Spleen (tissue), 11 donors: ENCODE measurements around the gene NUDT3. TPM values are rescaled to one million over a fixed set of nuclear protein-coding genes. Genes with fewer than 3 reads are reported as not detected.
"Not testable (repeated sequence)": the region's sequence is repeated elsewhere in the genome, so short reads cannot be mapped to it uniquely, and the experiment has no call there.

Experiments
- DNase-seq: peaks from one replicate; pipeline ENCODE4 v3.0.0-alpha.2; 2020
- H3K27ac ChIP-seq, 8 donors: fragments of 200-600 bp; sonication (generic) in 7 of 8; 1 replicate in 4 of 8; 2 replicates in 4 of 8; pipeline versions ENCODE4 v1.5.0 to v1.8.0; 2016 to 2021; ENCODE audit warnings: inconsistent platforms in 4 of 8, mild to moderate bottlenecking in 4 of 8, moderate library complexity in 1 of 8
- H3K27me3 ChIP-seq, 7 donors: fragments of 200-600 bp; sonication (generic) in 6 of 7; replicated peaks in 1 of 7; 1 replicate in 4 of 7; 2 replicates in 3 of 7; pipeline versions ENCODE4 v1.5.0 to v1.8.0; 2016 to 2021; ENCODE audit warnings: inconsistent platforms in 3 of 7, mild to moderate bottlenecking in 1 of 7
- H3K36me3 ChIP-seq, 6 donors: fragments of 200-600 bp; sonication (generic) in 5 of 6; 1 replicate in 4 of 6; 2 replicates in 2 of 6; pipeline versions ENCODE4 v1.5.0 to v1.8.0; 2016 to 2021; ENCODE audit warnings: inconsistent platforms in 2 of 6
- H3K4me1 ChIP-seq, 6 donors: fragments of 200-600 bp; sonication (generic) in 5 of 6; 1 replicate in 3 of 6; 2 replicates in 3 of 6; pipeline versions ENCODE4 v1.5.0 to v1.8.0; 2016 to 2021; ENCODE audit warnings: inconsistent platforms in 3 of 6
- H3K4me3 ChIP-seq, 8 donors: fragments of 200-600 bp; sonication (generic) in 7 of 8; 1 replicate in 4 of 8; 2 replicates in 4 of 8; pipeline versions ENCODE4 v1.5.0 to v1.8.0; 2016 to 2021; ENCODE audit warnings: inconsistent platforms in 4 of 8, mild to moderate bottlenecking in 4 of 8, moderate library complexity in 2 of 8
- H3K9me3 ChIP-seq, 8 donors: fragments of 200-600 bp; sonication (generic) in 7 of 8; 1 replicate in 4 of 8; 2 replicates in 4 of 8; pipeline versions ENCODE4 v1.5.0 to v1.8.0; 2016 to 2021; ENCODE audit warnings: inconsistent platforms in 4 of 8
- CTCF ChIP-seq, 11 experiments: fragments of 200-600 bp in 7 of 11; fragments of 450-650 bp in 4 of 11; sonication (generic) in 4 of 11; IDR thresholded peaks in 8 of 11; conservative IDR thresholded peaks in 3 of 11; 1 replicate in 7 of 11; 2 replicates in 4 of 11; pipeline versions ENCODE4 v1.4.0 to v1.8.0; 2016 to 2021; ENCODE audit warnings: antibody characterized with exemption in 11 of 11, inconsistent platforms in 4 of 11, mild to moderate bottlenecking in 1 of 11
- POLR2A ChIP-seq, 3 donors: fragments of 450-650 bp; IDR thresholded peaks; one replicate each; pipeline ENCODE4 v1.5.1; 2017; ENCODE audit warnings: antibody characterized with exemption in 3 of 3, mild to moderate bottlenecking in 1 of 3
- POLR2AphosphoS5 ChIP-seq, 3 donors: sonication (generic); formaldehyde crosslinking; IDR thresholded peaks; one replicate each; pipeline ENCODE4 v1.5.1; 2017; ENCODE audit warnings: antibody characterized with exemption in 3 of 3
- WGBS, 5 donors: extraction: QIAGEN DNeasy Blood & Tissue Kit in 3 of 5; methylation state at CpG; one replicate each; pipeline versions ENCODE4 v1.1.5 to v1.1.7; 2013 to 2018; 5-methylcytosine and 5-hydroxymethylcytosine counted together
- intact Hi-C: fragments of 100-400 bp; cut with DNase I; formaldehyde crosslinking; loops from one replicate; pipeline ENCODE4 v1.15.0; 2023; ENCODE audit warnings: low total_unique reads
- polyA plus RNA-seq, 3 donors: library from polyadenylated mRNA; stranded (reverse); fragments of 200-250 nt; gene quantifications; one replicate each; pipeline ENCODE4 v1.2.1, GENCODE V29; 2013
- total RNA-seq, 7 donors: library from RNA; depleted of rRNA in 3 of 7; stranded (reverse); fragments of >200 nt in 3 of 7; fragmentation: NEBNext Ultra II Directional in 4 of 7; extraction: Animal tissue kit (Norgen Biotek cat#: 25700) in 4 of 7; gene quantifications; one replicate each; pipeline versions ENCODE4 v1.1.0 to v1.2.1, GENCODE V29; 2016 to 2021
- donor health status: healthy with polysubstance abuse.
- donor health status: DM: no; HTN: no; CAD: no; lungs with moderate emphysema.
- donor health status: DM: no; HTN: no; CAD: no.
- donor health status: Bipolar disorder and iron deficiency.
- donor health status: healthy.
- donor health status: DM: no; HTN: no; CAD: no.
- donor health status: DM: yes; HTN: yes; CAD: no.

NUDT3 gene
- total and polyA plus RNA-seq, 10 donors = 9.2 to 54.2 (median 37.8) TPM

DNA sequence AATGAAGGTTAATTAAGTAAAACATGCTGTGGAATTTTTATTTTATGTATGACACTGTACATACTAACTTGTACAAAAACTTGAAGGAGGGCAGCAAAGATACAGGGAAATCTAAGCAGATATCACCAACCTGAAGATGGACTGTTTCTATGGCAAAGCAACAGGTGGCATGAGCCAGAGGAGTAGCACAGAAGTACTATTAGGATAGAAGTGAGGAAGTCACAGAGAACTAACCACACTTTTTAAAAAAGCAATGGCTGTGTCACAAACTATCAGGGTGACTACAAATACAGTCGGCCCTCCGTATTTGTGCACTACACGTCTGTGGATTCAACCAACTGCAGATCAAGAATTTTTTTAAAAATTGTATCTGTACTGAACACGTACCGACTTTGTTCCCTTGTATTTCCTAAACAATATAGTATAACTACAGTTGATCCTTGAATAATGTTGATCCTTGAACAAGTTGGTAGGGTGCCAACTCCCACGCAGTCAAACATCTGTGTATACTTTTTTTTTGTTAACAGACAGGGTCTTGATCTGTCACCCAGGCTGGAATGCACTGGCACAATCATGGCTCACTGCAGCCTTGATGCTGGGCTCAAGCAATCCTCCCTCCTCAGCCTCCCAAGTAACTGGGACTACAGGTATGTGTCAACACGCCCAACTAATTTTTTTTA is 61.0 kb downstream of the NUDT3 start:
- Histone ChIP-seq H3K4me3 (no peak overlapping the region), H3K9me3 (no peaks in the 10 kb centered on the region), H3K36me3 (peaks cover 0 to 27% (median 0%) of the 10 kb centered on the region in 6 donors), H3K4me1 (peaks cover 14 to 43% (median 28%) of the 10 kb centered on the region in 6 donors), H3K27ac (peak overlapping the region in 6 of 8 donors; percentile 37 to 72 (median 64)), H3K27me3 (no peaks in the 10 kb centered on the region)
- TF ChIP-seq CTCF (IDR thresholded peaks at IDR 0.05 in 8 of 11, conservative IDR thresholded peaks at IDR 0.05 in 3 of 11) = no peak
- TF ChIP-seq POLR2A (IDR thresholded peaks at IDR 0.05) = no peak
- no peak for TF ChIP-seq POLR2AphosphoS5 (IDR thresholded peaks at IDR 0.05)
- WGBS, 5 donors = 53 to 80% (median 61%) methylated on average over 7 of the region's 7 CpGs
- intact Hi-C loops = no loop called here
- DNase-seq = no peak

GRCh38 chr6:34329814-34330213 is 62.7 kb downstream of the NUDT3 start:
- intact Hi-C loops, H3K9me3 ChIP-seq, DNase-seq, H3K27me3 ChIP-seq, H3K27ac ChIP-seq, H3K4me3 ChIP-seq: not testable (repeated sequence)
- H3K4me1 ChIP-seq = peaks cover 14 to 39% (median 28%) of the 10 kb centered on the region in 6 donors
- 96 to 99% (median 98%) methylated on average over 2 to 3 of the region's 3 CpGs for WGBS, 5 donors
- H3K36me3 ChIP-seq = peaks cover 0 to 28% (median 0%) of the 10 kb centered on the region in 6 donors

GRCh38 chr6:34328969-34329368 is 63.5 kb downstream of the NUDT3 start:
- no peak overlapping the region for H3K4me3 ChIP-seq
- no peak for DNase-seq
- TF ChIP-seq CTCF (IDR thresholded peaks at IDR 0.05 in 8 of 11, conservative IDR thresholded peaks at IDR 0.05 in 3 of 11) (no peak), POLR2AphosphoS5 (IDR thresholded peaks at IDR 0.05) (no peak), POLR2A (IDR thresholded peaks at IDR 0.05) (no peak)
- intact Hi-C loops = no loop called here
- peaks cover 14 to 32% (median 27%) of the 10 kb centered on the region in 6 donors for H3K4me1 ChIP-seq
- H3K27ac ChIP-seq = no peak overlapping the region
- 95 to 99% (median 97%) methylated on average over 3 of the region's 3 CpGs for WGBS, 5 donors
- H3K36me3 ChIP-seq = peaks cover 0 to 28% (median 0%) of the 10 kb centered on the region in 6 donors
- H3K27me3 ChIP-seq = no peaks in the 10 kb centered on the region
- no peaks in the 10 kb centered on the region for H3K9me3 ChIP-seq

DNA sequence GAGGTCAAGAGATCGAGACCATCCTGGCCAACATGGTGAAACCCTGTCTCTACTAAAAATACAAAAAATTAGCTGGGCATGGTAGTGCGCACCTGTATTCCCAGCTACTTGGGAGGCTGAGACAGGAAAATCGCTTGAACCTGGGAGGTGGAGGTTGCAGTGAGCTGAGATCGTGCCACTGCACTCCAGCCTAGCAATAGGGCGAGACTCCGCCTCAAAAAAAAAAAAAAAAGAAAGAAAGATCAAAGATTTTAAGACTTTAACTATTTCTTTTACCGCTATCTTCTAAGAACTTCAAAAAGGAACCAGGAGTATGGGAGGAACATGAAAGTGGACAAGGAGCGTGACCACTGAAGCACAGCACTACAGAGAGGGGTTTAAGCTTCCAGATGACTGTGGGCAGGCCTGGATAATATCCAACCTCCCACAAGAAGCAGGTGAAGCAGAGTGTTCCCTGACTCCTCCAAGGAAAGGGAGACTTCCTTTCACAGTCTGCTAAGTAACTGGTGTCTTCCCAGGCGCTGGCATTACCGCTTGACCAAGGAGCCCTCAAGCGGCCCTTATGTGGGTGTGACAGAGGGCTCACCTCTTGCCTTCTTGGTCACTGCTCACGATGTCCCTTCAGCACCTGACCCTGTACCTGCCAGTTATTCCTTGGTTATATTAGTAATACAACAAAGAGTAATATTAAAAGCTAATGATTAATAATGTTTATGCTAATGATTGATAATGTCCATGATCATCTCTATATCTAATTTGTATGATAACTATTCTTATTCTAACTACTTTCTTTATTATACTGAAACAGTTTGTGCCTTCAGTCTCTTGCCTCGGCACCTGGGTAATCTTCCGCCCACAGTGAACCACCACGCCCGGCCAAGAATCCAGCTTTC is 64.9 kb downstream of the NUDT3 start:
- intact Hi-C loops, H3K9me3 ChIP-seq, H3K27me3 ChIP-seq, DNase-seq, H3K27ac ChIP-seq, H3K4me3 ChIP-seq: not testable (repeated sequence)
- H3K36me3 ChIP-seq = peaks cover 0 to 33% (median 2%) of the 10 kb centered on the region in 6 donors
- WGBS, 5 donors = 91 to 94% (median 94%) methylated on average over 16 of the region's 16 CpGs
- peaks cover 8 to 18% (median 13%) of the 10 kb centered on the region in 6 donors for H3K4me1 ChIP-seq

- 93 to 98% (median 96%) methylated on average over 4 of the region's 4 CpGs for WGBS, 5 donors
- TF ChIP-seq POLR2A (IDR thresholded peaks at IDR 0.05) (no peak), POLR2AphosphoS5 (IDR thresholded peaks at IDR 0.05) (no peak), CTCF (IDR thresholded peaks at IDR 0.05 in 8 of 11, conservative IDR thresholded peaks at IDR 0.05 in 3 of 11) (no peak)
- Histone ChIP-seq H3K27me3 (no peaks in the 10 kb centered on the region), H3K27ac (no peak overlapping the region), H3K9me3 (no peaks in the 10 kb centered on the region), H3K4me1 (peaks cover 0 to 7% (median 0%) of the 10 kb centered on the region in 6 donors), H3K36me3 (peaks cover 0 to 33% (median 2%) of the 10 kb centered on the region in 6 donors), H3K4me3 (no peak overlapping the region)
- intact Hi-C loops = no loop called here
- no peak for DNase-seq
Observed at GRCh38 chr6:34325633-34326032, 66.8 kb downstream of the NUDT3 start.
